Effector CD8-positive, alpha-beta T cell (primary cell): ENCODE results near the gene MORF4L2.

Experiments used
- DNase-seq: peaks from one replicate; lab custom pipeline; 2025; lab: John Stamatoyannopoulos, UW
- total RNA-seq, 4 experiments: gene quantifications; one replicate each; lab custom pipeline; 2026; lab: John Stamatoyannopoulos, UW

MORF4L2 gene
- total RNA-seq: 53.5 to 90.7 (median 67.3) reads per million in 4 experiments

GRCh38 chrX:103686199-103687072, at the start of gene MORF4L2:
Gene MORF4L2 (minus strand): TSS chrX:103686699. CDS start chrX:103677027, 9,672 bp downstream.
- DNase-seq: peak; percentile 79

GRCh38 chrX:103734125-103734760, 47.7 kb upstream of the MORF4L2 start:
- DNase-seq: no peak

GRCh38 chrX:103733017-103733416, 46.5 kb upstream of the MORF4L2 start:
- DNase-seq: no peak

GRCh38 chrX:103730796-103731493, 44.4 kb upstream of the MORF4L2 start:
- DNase-seq: no peak

GRCh38 chrX:103730147-103730795, 43.8 kb upstream of the MORF4L2 start:
- DNase-seq: no peak

- DNase-seq: no peak
Observed at GRCh38 chrX:103729015-103729414, 42.5 kb upstream of the MORF4L2 start.

- DNase-seq: no peak
Observed at GRCh38 chrX:103727115-103727514, 40.6 kb upstream of the MORF4L2 start.

GRCh38 chrX:103726477-103726876, 40.0 kb upstream of the MORF4L2 start:
- DNase-seq: no peak

- DNase-seq: no peak
Observed at GRCh38 chrX:103722505-103722904, 36.0 kb upstream of the MORF4L2 start.

- no peak for DNase-seq
Observed at GRCh38 chrX:103718120-103718519, 31.6 kb upstream of the MORF4L2 start.

- DNase-seq: no peak
Observed at GRCh38 chrX:103716962-103717361, 30.5 kb upstream of the MORF4L2 start.

- no peak for DNase-seq
Observed at GRCh38 chrX:103710609-103711008, 24.1 kb upstream of the MORF4L2 start, which contains the start of gene TMEM31. Gene TMEM31 (plus strand): TSS chrX:103710909. CDS start chrX:103712259, 1,350 bp downstream.

- no peak for DNase-seq
Observed at GRCh38 chrX:103704863-103705262, 18.4 kb upstream of the MORF4L2 start.

GRCh38 chrX:103699243-103699642, 12.7 kb upstream of the MORF4L2 start:
- DNase-seq: no peak

GRCh38 chrX:103697687-103698086, 11.2 kb upstream of the MORF4L2 start:
- DNase-seq: no peak

GRCh38 chrX:103691059-103691458, 4.6 kb upstream of the MORF4L2 start:
- no peak for DNase-seq

- DNase-seq: no peak
Observed at GRCh38 chrX:103688946-103689345, 2.4 kb upstream of the MORF4L2 start.

GRCh38 chrX:103687696-103688201, 1.2 kb upstream of the MORF4L2 start:
- DNase-seq: peak; percentile 13

- DNase-seq: peak; percentile 78
Observed at GRCh38 chrX:103687073-103687695, 685 bp upstream of the MORF4L2 start.

GRCh38 chrX:103685396-103685795, 1.1 kb downstream of the MORF4L2 start:
- no peak for DNase-seq

- DNase-seq: no peak
Observed at GRCh38 chrX:103681443-103681842, 5.1 kb downstream of the MORF4L2 start.
